ENCODE measurements around the gene IGFBP1.
"Not testable (repeated sequence)": the region's sequence is repeated elsewhere in the genome, so short reads cannot be mapped to it uniquely, and the experiment has no call there.

IGFBP1 gene

DNA sequence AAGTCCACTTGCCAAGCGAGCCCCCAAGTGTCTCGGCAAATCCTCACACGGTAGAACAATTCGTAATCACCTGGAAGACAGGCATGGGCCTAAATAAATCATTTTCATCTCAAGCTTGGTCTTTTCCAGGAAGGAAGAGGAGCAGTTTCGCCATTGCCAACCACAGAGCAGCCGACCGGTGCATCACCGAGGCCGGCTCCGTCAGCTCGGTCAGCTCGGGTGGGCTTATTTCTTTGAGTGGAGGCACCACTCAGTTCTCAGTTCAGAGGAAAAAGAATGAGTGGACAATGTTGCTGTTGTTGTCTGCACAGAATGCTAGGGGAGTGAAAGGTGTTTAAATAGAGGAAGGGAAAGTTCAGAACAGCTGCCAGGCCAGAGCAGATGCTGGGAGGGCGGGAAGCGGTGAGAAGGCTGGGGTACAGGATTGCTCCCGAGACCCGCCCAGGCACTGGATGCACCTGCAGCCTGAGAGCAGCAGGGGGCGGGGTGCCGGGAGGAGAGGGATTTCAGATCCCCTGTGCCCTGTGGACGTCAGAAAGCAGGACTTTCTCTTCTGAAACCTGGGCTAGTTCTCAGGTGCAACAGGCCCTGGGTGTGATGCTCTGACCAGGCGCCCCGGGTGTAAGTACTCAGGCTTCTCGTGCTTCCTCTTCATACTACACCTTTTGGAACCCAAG lies 50.5 kb downstream of the IGFBP1 start:
- DNase-seq (ENCODE audit: low spot score) = no peak

DNA sequence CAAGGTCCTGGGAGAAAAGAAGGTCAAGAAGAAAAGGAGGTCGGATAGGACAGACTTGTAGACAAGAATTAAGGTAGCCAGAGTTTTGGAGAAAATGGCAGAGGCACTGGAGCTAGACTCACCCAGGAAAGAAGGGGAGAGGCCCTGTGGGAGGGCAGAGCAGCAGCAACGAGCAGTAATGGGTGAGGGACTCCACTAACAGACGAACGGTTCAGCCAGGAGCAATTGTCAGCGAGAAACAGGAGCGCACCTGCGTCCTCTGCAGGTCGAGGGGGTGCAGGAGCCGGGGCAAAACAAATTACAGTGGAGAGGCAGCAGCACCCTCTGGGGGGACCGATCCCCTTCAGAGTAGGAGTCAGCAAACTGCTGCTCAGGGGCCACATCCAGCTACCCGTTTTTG lies 51.3 kb downstream of the IGFBP1 start:
- DNase-seq (ENCODE audit: low spot score) = no peak

DNA sequence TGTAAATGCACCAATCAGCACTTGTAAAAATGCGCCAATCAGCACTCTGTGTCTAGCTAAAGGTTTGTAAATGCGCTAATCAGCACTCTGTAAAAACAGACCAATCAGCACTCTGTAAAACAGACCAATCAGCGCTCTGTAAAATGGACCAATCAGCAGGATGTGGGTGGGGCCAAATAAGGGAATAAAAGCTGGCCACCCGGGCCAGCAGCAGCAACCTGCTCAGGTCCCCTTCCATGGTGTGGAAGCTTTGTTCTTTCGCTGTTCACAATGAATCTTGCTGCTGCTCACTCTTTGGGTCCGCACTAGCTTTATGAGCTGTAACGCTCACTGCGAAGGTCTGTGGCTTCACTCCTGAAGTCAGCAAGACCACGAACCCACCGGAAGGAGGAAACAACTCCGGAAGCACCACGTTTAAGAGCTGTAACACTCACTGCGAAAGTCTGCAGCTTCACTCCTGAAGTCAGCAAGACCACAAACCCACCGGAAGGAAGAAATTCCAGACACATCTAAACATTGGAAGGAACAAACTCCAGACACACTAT lies 52.0 kb downstream of the IGFBP1 start:
- not testable (repeated sequence) for DNase-seq (ENCODE audit: low spot score)

DNA sequence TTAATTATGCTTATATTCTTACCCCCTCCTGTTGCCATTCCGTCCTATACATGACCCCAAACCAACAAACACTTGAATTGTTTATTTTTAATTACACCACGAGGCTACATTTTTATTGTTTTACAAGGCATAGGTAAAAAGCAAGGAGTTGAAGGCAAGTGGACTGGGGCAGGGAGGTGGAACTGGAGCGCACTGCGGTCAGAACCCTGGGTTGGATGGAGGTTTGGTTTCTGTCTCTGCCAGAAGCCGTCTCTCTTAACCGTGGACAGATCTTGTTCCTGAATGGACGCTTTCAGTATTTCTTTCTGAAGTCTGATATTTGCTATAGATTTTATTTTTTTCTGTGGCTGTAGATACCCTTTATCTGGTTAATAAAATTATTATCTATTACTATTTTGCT lies 52.7 kb downstream of the IGFBP1 start:
- DNase-seq (ENCODE audit: low spot score) = no peak
